GM12801 (cell line): ENCODE results near the gene KRTAP10-8.
"Not testable (repeated sequence)": the region's sequence is repeated elsewhere in the genome, so short reads cannot be mapped to it uniquely, and the experiment has no call there.

Source experiments
- CTCF ChIP-seq: IDR thresholded peaks from one replicate; pipeline ENCODE4 v1.5.1; 2011; ENCODE audit warnings: control low read depth; ENCODE audit not compliant: insufficient read length; ENCODE audit errors: extremely low read depth

The KRTAP10-8 gene

GRCh38 chr21:44569861-44570517, 41.9 kb upstream of the KRTAP10-8 start:
- no peak for TF ChIP-seq CTCF

DNA sequence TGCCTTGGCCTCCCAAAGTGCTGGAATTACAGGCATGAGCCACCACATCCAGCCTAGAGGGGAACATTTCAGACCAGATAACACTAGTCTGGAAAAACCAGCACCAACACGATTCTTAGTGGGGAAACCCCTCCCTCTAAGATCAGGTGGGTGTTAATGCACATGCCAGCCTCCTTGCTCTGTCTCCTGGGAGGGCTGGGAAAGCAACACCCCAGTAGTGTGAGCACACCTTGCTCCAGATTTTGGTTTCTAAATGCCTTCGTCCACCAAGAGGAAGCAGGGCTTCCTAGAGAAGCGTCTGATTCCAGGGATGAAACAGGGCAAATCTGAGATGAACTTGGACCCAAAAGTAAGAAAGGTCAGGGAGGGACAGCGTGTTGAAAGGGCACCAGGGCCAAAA, 40.6 kb upstream of the KRTAP10-8 start:
- TF ChIP-seq CTCF: no peak

DNA sequence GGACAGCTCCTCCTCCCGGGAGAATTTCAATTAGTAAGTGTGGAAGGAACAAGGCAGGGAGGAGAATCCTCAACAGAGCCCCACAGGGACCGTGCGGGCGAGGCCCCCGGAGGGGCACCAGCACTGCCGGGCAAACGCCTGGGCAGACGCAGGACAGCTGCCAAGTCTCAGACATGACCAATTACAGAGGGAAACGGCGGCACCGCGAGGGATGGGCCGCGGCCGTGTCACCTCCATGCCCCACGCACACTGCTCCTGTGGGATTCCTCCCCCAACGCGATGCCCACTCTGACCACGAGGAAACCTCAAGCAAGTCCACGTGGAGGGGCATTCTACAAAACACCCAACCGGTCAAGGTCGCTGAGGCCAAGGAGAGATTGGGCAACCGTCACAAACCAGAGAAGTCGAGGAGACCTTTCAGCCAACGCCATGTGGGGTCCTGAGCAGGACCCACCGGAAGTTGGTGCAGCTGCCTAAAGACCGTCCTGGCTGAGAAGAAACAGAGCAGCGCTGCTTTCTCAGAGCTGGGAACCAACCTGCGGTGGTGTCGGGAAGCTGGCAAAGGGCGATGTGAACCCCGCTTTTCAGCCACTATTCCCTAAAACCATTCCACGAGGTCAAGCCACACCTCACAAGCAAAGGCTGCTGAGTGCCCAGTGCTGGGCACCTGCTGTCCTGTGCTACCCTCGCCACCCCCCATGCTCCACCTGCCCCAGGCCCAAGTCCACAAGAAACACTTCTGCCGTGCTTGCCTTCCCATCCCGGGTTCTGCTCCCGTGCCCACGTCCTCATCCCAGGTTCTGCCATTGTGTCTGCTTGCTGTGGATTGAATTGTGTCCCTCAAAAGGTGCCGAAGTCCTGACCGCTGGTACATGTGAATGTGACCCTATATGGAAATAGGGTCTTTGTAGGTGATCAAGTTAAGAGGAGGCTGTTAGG, 39.8 kb upstream of the KRTAP10-8 start:
- no peak for TF ChIP-seq CTCF

DNA sequence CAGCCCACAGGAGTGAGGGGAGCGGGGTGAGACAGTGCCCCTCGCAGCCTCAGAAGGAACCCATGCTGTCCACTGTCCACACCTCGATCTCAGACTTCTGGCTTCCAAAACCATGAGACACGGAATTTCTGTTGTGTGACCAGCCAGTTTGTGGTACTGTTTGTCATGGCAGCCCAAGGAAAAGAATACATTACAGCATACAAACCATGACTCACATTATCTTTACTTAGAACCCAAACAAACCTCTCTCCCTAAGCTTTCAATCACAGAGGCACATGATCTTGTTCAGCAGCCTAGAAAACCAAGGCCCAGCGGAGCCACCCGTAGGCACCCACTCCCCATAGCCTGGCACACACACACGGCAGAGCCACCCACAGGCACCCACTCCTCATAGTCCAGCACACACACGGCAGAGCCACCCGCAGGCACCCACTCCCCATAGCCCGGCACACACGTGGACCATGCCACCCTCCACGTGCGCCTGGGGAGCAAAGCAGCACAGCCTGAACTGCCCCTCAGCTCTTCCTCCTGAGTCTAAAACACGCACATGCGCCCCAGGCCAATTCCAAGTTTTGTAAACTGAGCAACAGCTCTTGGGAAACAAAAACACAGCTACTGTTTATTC, 38.8 kb upstream of the KRTAP10-8 start:
- no peak for TF ChIP-seq CTCF

DNA sequence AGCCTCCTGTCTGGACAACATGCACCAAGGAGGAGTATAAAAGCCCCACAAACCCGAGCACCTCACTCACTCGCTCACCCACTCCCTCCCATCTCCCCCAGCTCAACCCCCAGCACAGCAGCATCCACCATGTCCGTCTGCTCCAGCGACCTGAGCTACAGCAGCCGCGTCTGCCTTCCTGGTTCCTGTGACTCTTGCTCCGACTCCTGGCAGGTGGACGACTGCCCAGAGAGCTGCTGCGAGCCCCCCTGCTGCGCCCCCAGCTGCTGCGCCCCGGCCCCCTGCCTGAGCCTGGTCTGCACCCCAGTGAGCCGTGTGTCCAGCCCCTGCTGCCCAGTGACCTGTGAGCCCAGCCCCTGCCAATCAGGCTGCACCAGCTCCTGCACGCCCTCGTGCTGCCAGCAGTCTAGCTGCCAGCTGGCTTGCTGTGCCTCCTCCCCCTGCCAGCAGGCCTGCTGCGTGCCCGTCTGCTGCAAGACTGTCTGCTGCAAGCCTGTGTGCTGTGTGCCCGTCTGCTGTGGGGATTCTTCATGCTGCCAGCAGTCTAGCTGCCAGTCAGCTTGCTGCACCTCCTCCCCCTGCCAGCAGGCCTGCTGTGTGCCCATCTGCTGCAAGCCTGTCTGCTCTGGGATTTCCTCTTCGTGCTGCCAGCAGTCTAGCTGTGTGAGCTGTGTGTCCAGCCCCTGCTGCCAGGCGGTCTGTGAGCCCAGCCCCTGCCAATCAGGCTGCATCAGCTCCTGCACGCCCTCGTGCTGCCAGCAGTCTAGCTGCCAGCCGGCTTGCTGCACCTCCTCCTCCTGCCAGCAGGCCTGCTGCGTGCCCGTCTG, 38.0 kb upstream of the KRTAP10-8 start, which contains the start of gene KRTAP10-4:
TSS of gene KRTAP10-4 (plus strand) at position 100 of the 827 bp plus-strand sequence. CDS start at position 130, 30 bp downstream.
- not testable (repeated sequence) for TF ChIP-seq CTCF

DNA sequence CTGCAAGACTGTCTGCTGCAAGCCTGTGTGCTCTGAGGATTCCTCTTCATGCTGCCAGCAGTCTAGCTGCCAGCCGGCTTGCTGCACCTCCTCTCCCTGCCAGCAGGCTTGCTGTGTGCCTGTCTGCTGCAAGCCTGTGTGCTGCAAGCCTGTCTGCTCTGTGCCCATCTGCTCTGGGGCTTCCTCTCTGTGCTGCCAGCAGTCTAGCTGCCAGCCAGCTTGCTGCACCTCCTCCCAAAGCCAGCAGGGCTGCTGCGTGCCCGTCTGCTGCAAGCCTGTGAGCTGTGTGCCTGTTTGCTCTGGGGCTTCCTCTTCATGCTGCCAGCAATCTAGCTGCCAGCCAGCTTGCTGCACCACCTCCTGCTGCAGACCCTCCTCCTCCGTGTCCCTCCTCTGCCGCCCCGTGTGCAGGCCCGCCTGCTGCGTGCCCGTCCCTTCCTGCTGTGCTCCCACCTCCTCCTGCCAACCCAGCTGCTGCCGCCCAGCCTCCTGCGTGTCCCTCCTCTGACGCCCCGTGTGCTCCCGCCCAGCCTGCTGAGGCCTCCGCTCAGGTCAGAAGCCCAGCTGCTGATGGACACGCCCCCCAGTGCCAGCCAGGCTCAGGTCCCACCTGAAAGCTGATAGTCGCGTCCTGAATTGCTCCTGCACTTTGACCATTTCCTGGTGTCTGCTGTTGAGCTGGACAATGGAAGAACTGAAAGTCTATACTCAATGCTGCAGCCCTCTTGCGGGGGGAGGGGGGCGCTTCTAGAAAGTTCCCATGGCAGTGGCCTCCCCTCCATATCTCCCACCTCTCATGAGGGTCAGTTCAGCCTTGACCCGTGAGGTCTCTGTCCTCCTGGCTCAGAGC, 37.2 kb upstream of the KRTAP10-8 start:
- TF ChIP-seq CTCF: no peak
